NB4 (cell line): ENCODE results near the gene CLPTM1L.

Experiments
- DNase-seq: peaks from one replicate; pipeline ENCODE4 v3.0.0; 2010; ENCODE audit warnings: low read depth
- H3K4me3 ChIP-seq: one replicate; pipeline ENCODE4 v1.5.1; 2011; ENCODE audit warnings: mild to moderate bottlenecking, low read depth, low read length, moderate library complexity
- MYC ChIP-seq: IDR thresholded peaks from 2 replicates; pipeline ENCODE4 v1.6.1; 2011; ENCODE audit warnings: low read depth, low read length
- POLR2A ChIP-seq: IDR thresholded peaks from 2 replicates; pipeline ENCODE4 v1.6.1; 2011; ENCODE audit warnings: mild to moderate bottlenecking; ENCODE audit not compliant: insufficient read length; ENCODE audit errors: extremely low read depth
- TF ChIP-seq, protein P1 (sequence below): IDR thresholded peaks from 2 replicates; pipeline ENCODE4 v1.6.1; 2011; ENCODE audit warnings: low read depth, low read length
- TF ChIP-seq, protein P2 (sequence below): IDR thresholded peaks from one replicate; pipeline ENCODE4 v1.5.1; 2012; ENCODE audit warnings: low read depth, low read length

CLPTM1L gene

DNA sequence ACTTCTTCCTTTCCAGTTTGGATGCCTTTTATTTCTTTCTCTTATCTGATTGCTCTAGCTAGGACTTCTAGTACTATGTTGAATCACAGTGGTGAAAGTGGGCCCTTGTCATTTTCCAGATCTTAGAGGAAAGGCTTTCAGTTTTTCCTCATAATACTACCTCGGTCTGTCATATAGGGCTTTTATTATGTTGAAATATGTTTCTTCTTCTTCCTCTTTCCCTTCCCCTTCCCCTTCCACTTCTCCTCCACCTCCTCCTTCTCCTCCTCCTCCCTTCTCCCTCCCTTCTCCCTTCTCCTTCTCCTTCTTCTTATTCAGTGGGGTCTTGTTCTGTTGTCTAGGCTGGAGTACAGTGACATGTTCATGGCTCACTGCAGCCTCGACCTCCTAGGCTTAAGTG, 40.9 kb downstream of the CLPTM1L start:
- no peak for DNase-seq
- H3K4me3 ChIP-seq: no peak overlapping the region
- TF ChIP-seq MYC (no peak), POLR2A (no peak)
- TF ChIP-seq, protein P1, sequence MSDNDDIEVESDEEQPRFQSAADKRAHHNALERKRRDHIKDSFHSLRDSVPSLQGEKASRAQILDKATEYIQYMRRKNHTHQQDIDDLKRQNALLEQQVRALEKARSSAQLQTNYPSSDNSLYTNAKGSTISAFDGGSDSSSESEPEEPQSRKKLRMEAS: no peak
- TF ChIP-seq, protein P2, sequence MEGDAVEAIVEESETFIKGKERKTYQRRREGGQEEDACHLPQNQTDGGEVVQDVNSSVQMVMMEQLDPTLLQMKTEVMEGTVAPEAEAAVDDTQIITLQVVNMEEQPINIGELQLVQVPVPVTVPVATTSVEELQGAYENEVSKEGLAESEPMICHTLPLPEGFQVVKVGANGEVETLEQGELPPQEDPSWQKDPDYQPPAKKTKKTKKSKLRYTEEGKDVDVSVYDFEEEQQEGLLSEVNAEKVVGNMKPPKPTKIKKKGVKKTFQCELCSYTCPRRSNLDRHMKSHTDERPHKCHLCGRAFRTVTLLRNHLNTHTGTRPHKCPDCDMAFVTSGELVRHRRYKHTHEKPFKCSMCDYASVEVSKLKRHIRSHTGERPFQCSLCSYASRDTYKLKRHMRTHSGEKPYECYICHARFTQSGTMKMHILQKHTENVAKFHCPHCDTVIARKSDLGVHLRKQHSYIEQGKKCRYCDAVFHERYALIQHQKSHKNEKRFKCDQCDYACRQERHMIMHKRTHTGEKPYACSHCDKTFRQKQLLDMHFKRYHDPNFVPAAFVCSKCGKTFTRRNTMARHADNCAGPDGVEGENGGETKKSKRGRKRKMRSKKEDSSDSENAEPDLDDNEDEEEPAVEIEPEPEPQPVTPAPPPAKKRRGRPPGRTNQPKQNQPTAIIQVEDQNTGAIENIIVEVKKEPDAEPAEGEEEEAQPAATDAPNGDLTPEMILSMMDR: no peak

DNA sequence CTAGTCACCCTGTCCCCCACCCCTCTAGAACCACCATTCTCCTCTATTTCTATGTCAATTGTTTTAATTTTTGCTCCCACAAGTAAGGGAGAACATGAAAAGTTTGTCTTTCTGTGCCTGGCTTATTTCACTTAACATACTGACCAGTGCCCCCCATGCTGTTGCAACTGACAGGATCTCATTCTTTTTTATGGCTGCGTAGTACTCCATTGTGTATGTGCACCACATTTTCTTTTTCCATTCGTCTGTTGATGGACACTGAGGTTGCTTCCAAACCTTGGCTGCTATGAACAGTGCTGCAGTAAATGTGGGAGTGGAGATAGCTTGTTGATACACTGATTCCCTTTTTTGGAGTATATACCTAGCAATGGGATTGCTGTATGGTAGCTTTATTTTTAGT, 42.6 kb downstream of the CLPTM1L start:
- TF ChIP-seq, protein P2: no peak
- TF ChIP-seq MYC (no peak), POLR2A (no peak)
- TF ChIP-seq, protein P1: no peak
- DNase-seq: no peak
- no peak overlapping the region for H3K4me3 ChIP-seq

DNA sequence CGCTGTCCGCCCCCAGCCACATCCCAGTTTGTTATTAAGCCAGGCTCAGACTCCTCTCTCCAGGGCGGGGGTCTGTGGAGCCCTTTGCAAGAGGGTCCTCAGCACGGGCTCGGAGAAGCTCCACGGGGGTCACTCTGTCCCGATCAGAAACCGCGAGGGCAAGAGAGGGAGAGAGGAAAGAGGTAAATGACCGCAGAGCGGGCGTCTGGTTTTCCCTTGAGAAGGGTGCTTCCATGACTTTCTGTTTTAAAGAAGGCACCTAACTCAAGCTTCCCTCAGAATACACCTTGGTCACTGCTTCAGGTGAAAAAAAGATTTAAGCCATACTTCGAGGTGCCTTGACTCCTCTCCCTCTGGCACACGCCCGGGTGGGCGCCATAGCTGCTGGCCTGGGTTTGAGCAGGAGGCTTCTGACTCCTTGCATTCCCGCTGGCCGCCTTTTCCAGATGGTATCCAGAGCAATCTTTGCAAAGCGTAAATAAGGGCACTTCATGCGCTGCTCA, 44.3 kb downstream of the CLPTM1L start:
- no peak for TF ChIP-seq MYC
- TF ChIP-seq, protein P2: no peak
- TF ChIP-seq POLR2A: no peak
- TF ChIP-seq, protein P1: no peak
- no peak for DNase-seq
- no peak overlapping the region for H3K4me3 ChIP-seq

DNA sequence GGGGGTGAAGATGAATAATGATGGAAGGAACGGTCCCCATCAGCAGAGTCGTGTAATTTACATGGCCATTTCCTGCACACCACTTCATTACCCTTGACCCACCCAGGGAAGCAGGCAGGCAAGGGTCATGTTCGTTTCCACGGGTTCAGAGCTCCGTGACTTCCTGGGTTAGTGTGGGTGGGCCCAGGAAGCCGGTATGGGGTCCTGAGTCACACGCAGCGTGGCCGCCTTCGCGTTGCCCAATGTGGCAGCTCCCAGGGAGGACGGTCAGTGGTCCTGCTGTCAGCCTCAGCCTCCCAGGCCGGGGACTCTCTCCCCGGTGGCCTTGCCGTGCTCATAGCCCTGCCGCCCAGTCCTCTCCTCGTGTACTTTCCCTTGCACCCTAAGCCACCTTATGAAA, 44.9 kb downstream of the CLPTM1L start:
- no peak overlapping the region for H3K4me3 ChIP-seq
- DNase-seq: no peak
- TF ChIP-seq MYC: no peak

DNA sequence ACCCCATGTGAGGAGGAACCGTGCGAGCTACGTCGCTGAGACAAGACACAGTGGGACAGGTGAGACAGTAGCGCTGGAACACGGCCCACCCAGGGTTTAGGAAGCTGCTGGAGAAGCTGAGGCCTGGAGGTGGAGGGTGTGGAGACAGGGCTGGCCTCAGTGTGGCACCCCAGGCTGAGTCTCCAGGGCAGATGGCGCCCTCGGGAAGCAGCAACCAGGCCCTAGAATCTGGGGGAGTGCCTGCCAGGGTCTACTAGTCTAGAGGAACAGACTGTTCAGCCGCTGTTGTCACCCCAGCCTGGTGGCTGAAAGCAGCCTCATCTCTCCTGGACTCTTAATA, 45.4 kb downstream of the CLPTM1L start:
- H3K4me3 ChIP-seq: no peak overlapping the region
- peak; percentile 52 for DNase-seq
- TF ChIP-seq, protein P1: no peak
- TF ChIP-seq, protein P2: no peak
- no peak for TF ChIP-seq POLR2A
- TF ChIP-seq MYC: no peak

DNA sequence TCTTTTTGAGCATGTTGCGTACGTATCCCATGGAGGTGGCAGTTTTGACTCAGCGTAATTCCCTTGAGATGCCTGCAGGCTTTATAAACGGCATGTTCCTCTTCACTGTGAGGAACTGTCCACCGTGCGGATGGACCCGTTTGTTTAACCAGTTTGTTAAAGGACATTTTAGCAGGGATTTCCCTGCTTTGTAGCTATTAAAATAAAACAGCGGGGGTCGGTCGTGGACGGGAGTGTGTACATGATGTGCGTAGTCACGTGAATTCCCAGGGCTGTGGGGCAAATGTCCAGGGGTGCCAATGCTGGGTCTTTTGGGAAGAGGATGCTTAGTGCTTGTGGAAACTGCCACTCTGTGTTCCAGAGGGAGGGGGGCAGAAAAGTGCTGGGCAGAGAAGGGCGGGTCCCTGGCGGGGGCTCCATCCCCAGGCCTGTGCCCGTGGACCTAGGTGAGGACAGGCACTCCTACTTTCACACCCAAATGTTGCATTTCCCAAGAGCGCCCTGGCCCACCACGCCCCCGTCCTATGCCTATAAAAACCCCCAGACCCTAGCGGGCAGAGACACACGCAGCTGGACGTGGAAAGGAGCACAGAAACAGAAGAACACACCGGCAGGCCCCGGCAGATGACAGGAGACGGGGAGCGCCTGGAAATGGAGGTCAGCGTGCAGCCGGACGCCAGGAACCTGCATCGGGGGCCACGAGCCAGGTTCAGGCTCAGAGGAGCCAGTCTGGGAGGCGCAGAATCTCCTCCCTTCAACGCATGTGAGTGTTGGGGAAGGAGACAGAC, 46.0 kb downstream of the CLPTM1L start:
- H3K4me3 ChIP-seq: no peak overlapping the region
- DNase-seq: peak; percentile 85
- TF ChIP-seq, protein P2: no peak
- TF ChIP-seq POLR2A (no peak), MYC (no peak)
- TF ChIP-seq, protein P1: peak; percentile 44; the same call in 1 of the 2 replicates
